ENCODE results near the gene SRP14. TPM values are rescaled to one million over a fixed set of nuclear protein-coding genes. Genes with fewer than 3 reads are reported as not detected.
A peak's percentile ranks its signal among the peaks of the same experiment; 100 is the strongest.

Gene SRP14
- total and polyA plus RNA-seq, 9 of the 15 experiments (the other 6 are each of a cell fraction or from before 2014, with no cell fraction given) = 161 to 1,097 (median 402) TPM

- FAIRE-seq = no peak
- ChIA-PET CTCF (ENCODE audit: low intra/inter-chr PET ratio) (interaction anchor here (0.7 kb wide), 1 partner anchor 228 kb away, joined by 3 read pairs; no protein-coding TSS in a partner anchor), POLR2A (interaction anchor here (0.6 to 3.1 kb wide), 4 partner anchors 8 to 230 kb away, joined by 3 to 15 read pairs (median 5); partner anchors contain the start of genes BUB1B and SRP14)
- Histone ChIP-seq H3K36me3 (ENCODE audit: control insufficient read depth, insufficient read depth, low read length) (peaks cover 9% of the 10 kb centered on the region; the same call in 1 of the 3 replicates), H3K27ac (ENCODE audit: extremely low read depth, low read depth, low read length) (no peak overlapping the region), H3K9me3 (replicated peaks; ENCODE audit: control insufficient read depth, insufficient read depth, low read depth, low read length) (no peaks in the 10 kb centered on the region), H3K4me3 (no peak overlapping the region), H3K9ac (ENCODE audit: insufficient read depth in 1 of 2, low read depth in 2 of 2, low read length in 2 of 2) (peak overlapping the region in 1 of 2 experiments; percentile 70; a peak in 2 of 4 replicates), H3K9me1 (ENCODE audit: control insufficient read depth, insufficient read depth, low read length) (no peaks in the 10 kb centered on the region), H4K20me1 (replicated peaks; ENCODE audit: control insufficient read depth, insufficient read depth, low read length) (no peaks in the 10 kb centered on the region; the same call in 1 of the 2 replicates), H3K79me2 (ENCODE audit: control insufficient read depth, insufficient read depth, low read length) (no peaks in the 10 kb centered on the region), H3K4me2 (ENCODE audit: insufficient read depth, low read length) (no peak overlapping the region), H2AFZ (ENCODE audit: low read depth, low read length) (no peak overlapping the region), H3K27me3 (ENCODE audit: control insufficient read depth in 2 of 2, insufficient read depth in 2 of 2, low read length in 2 of 2) (no peaks in the 10 kb centered on the region), H3K4me1 (replicated peaks in 1 of 2; ENCODE audit: control insufficient read depth in 2 of 2, insufficient read depth in 2 of 2, low read length in 2 of 2) (peaks cover 10 to 26% of the 10 kb centered on the region in 2 experiments)
- 63% methylated on average over 14 of the region's 15 CpGs for WGBS (ENCODE audit: insufficient coverage, low coverage, missing lambda C conversion rate)
- no TSS peak for BruUV-seq (replicated peaks)
- TF ChIP-seq ZC3H4 (CRISPR knock-in tag; IDR thresholded peaks at IDR 0.05; ENCODE audit: borderline replicate concordance) (no peak), CEBPB (tag; IDR thresholded peaks at IDR 0.05) (peak; percentile 47; the same call in 1 of the 2 replicates), SMAD4 (CRISPR knock-in tag; conservative IDR thresholded peaks at IDR 0.05) (0 out of 2 replicates have a peak, but pooled peaks have one; percentile 33), NFIC (IDR thresholded peaks at IDR 0.05) (peak; percentile 53), USF1 (CRISPR knock-in tag; IDR thresholded peaks at IDR 0.05) (no peak), SUPT5H (IDR thresholded peaks at IDR 0.05) (no peak), HIVEP1 (CRISPR knock-in tag; IDR thresholded peaks at IDR 0.05) (no peak)
- no peak for DNase-seq (ENCODE audit: extremely low read depth in 1 of 4, low spot score in 3 of 4)
- ATAC-seq = no peak
- in situ Hi-C loops (cut with MboI) = loop anchor here (5.0 kb wide), 1 partner anchor 225 kb away; no protein-coding TSS in a partner anchor
- intact Hi-C loops (cut with micrococcal nuclease) = loop anchor here (5.0 kb wide), 1 partner anchor 260 kb away; no protein-coding TSS in a partner anchor
These were observed 8.6 kb upstream of the SRP14 start for GRCh38 chr15:40047415-40048210.

Measured in K562 (cell line).